Fibroblast of lung (primary cell): Measurements from ENCODE around the gene LETMD1. TPM values are rescaled to one million over a fixed set of nuclear protein-coding genes. Genes with fewer than 3 reads are reported as not detected.

Experiments used
- DNase-seq, 2 donors: peaks; one replicate each; pipeline versions ENCODE4 v3.0.0 to v3.0.0-alpha.2; 2010; ENCODE audit warnings: low read depth in 2 of 2
- H2AFZ ChIP-seq: 2 replicates; pipeline ENCODE4 v1.5.1; 2012; ENCODE audit warnings: low read length, control low read depth, inconsistent platforms
- H3K27ac ChIP-seq: 2 replicates; pipeline ENCODE4 v1.5.1; 2011; ENCODE audit warnings: low read length, control low read depth; ENCODE audit not compliant: insufficient read depth
- H3K27me3 ChIP-seq: 2 replicates; pipeline ENCODE4 v1.5.1; 2011; ENCODE audit warnings: mild to moderate bottlenecking, low read length; ENCODE audit not compliant: control insufficient read depth, insufficient read depth
- H3K36me3 ChIP-seq: 2 replicates; pipeline ENCODE4 v1.5.1; 2011; ENCODE audit warnings: low read length; ENCODE audit not compliant: control insufficient read depth, insufficient read depth
- H3K4me1 ChIP-seq: 2 replicates; pipeline ENCODE4 v1.5.1; 2011; ENCODE audit warnings: low read length; ENCODE audit not compliant: control insufficient read depth, insufficient read depth; ENCODE audit errors: extremely low read depth
- H3K4me2 ChIP-seq: 2 replicates; pipeline ENCODE4 v1.5.1; 2011; ENCODE audit warnings: low read length, control low read depth; ENCODE audit not compliant: insufficient read depth; ENCODE audit errors: extremely low read depth
- H3K4me3 ChIP-seq, 4 experiments: fragments of 200-600 bp in 1 of 4; sonication (generic) in 1 of 4; replicated peaks in 1 of 4; 2 replicates each; pipeline ENCODE4 v1.5.1; 2011 to 2016; ENCODE audit warnings: low read length in 4 of 4, low read depth in 3 of 4, mild to moderate bottlenecking in 3 of 4, control low read depth in 2 of 4, inconsistent platforms in 1 of 4, mixed read lengths in 1 of 4; ENCODE audit not compliant: insufficient read depth in 1 of 4; ENCODE audit errors: control extremely low read depth in 1 of 4
- H3K79me2 ChIP-seq: 2 replicates; pipeline ENCODE4 v1.5.1; 2012; ENCODE audit warnings: mild to moderate bottlenecking, low read length, inconsistent platforms; ENCODE audit not compliant: control insufficient read depth, insufficient read depth
- H3K9ac ChIP-seq: 2 replicates; pipeline ENCODE4 v1.5.1; 2011; ENCODE audit warnings: mild to moderate bottlenecking, low read length, control low read depth; ENCODE audit not compliant: insufficient read depth
- H3K9me3 ChIP-seq: 2 replicates; pipeline ENCODE4 v1.5.1; 2012; ENCODE audit warnings: low read depth, low read length; ENCODE audit not compliant: control insufficient read depth, insufficient read depth
- H4K20me1 ChIP-seq: 2 replicates; pipeline ENCODE4 v1.5.1; 2011; ENCODE audit warnings: low read length; ENCODE audit not compliant: control insufficient read depth, insufficient read depth; ENCODE audit errors: extremely low read depth
- CTCF ChIP-seq, 2 donors: IDR thresholded peaks in 1 of 2; conservative IDR thresholded peaks in 1 of 2; 1 replicate in 1 of 2; 2 replicates in 1 of 2; pipeline ENCODE4 v1.5.1; 2011 to 2012; ENCODE audit warnings: low read length in 2 of 2, control low read depth in 1 of 2, inconsistent platforms in 1 of 2, low read depth in 1 of 2, mild to moderate bottlenecking in 1 of 2
- EZH2 ChIP-seq: IDR thresholded peaks from 2 replicates; pipeline ENCODE4 v1.5.1; 2012; ENCODE audit warnings: low read length, control low read depth, mild to moderate bottlenecking; ENCODE audit errors: missing control alignments
- polyA plus RNA-seq, 2 donors: library from polyadenylated mRNA; depleted of rRNA in 1 of 2; stranded (reverse) in 1 of 2; unstranded in 1 of 2; fragments of >200 nt; gene quantifications; 2 replicates each; pipeline ENCODE4 v1.2.1, GENCODE V29; 2011 to 2012; ENCODE audit warnings: missing spikeins in 1 of 2
- total RNA-seq: library from RNA; depleted of rRNA; stranded (reverse); fragments of >200 nt; gene quantifications from 2 replicates; pipeline ENCODE4 v1.2.1, GENCODE V29; 2014

The LETMD1 gene
- total and polyA plus RNA-seq, 2 donors (not counting 1 experiment from before 2014, with no cell fraction given), result 45.9 to 59.9 TPM

- H3K9ac ChIP-seq, result no peak overlapping the region
- no peak for DNase-seq
- H3K9me3 ChIP-seq, result no peaks in the 10 kb centered on the region
- H3K27me3 ChIP-seq, result no peaks in the 10 kb centered on the region
- H3K36me3 ChIP-seq, result peaks cover 13% of the 10 kb centered on the region
- H4K20me1 ChIP-seq, result no peaks in the 10 kb centered on the region
- no peak for TF ChIP-seq EZH2
- no peak for TF ChIP-seq CTCF (conservative IDR thresholded peaks at IDR 0.05 in 1 of 2, IDR thresholded peaks at IDR 0.05 in 1 of 2; ENCODE audit: low read depth in 1 of 2, low read length in 2 of 2)
- H3K4me3 ChIP-seq, result no peak overlapping the region
- no peaks in the 10 kb centered on the region for H3K79me2 ChIP-seq
- H2AFZ ChIP-seq, result no peak overlapping the region
- H3K27ac ChIP-seq, result no peak overlapping the region
- no peaks in the 10 kb centered on the region for H3K4me1 ChIP-seq
- no peak overlapping the region for H3K4me2 ChIP-seq
Measured at GRCh38 chr12:51065530-51065929, 17.4 kb downstream of the LETMD1 start.

GRCh38 chr12:51067229-51067628 is 19.1 kb downstream of the LETMD1 start:
- TF ChIP-seq CTCF (conservative IDR thresholded peaks at IDR 0.05 in 1 of 2, IDR thresholded peaks at IDR 0.05 in 1 of 2; ENCODE audit: low read depth in 1 of 2, low read length in 2 of 2) (no peak), EZH2 (no peak)
- no peak overlapping the region for H3K27ac ChIP-seq
- no peaks in the 10 kb centered on the region for H3K4me1 ChIP-seq
- H2AFZ ChIP-seq, result no peak overlapping the region
- no peaks in the 10 kb centered on the region for H3K9me3 ChIP-seq
- DNase-seq, result no peak
- no peaks in the 10 kb centered on the region for H4K20me1 ChIP-seq
- no peak overlapping the region for H3K4me2 ChIP-seq
- no peak overlapping the region for H3K9ac ChIP-seq
- H3K27me3 ChIP-seq, result no peaks in the 10 kb centered on the region
- no peaks in the 10 kb centered on the region for H3K79me2 ChIP-seq
- no peak overlapping the region for H3K4me3 ChIP-seq
- peaks cover 13% of the 10 kb centered on the region for H3K36me3 ChIP-seq

- no peaks in the 10 kb centered on the region for H3K27me3 ChIP-seq
- no peak overlapping the region for H3K9ac ChIP-seq
- H2AFZ ChIP-seq, result no peak overlapping the region
- TF ChIP-seq EZH2 (no peak), CTCF (conservative IDR thresholded peaks at IDR 0.05 in 1 of 2, IDR thresholded peaks at IDR 0.05 in 1 of 2; ENCODE audit: low read depth in 1 of 2, low read length in 2 of 2) (no peak)
- H3K27ac ChIP-seq, result no peak overlapping the region
- no peak for DNase-seq
- H3K9me3 ChIP-seq, result no peaks in the 10 kb centered on the region
- H3K4me3 ChIP-seq, result no peak overlapping the region
- H3K4me1 ChIP-seq, result no peaks in the 10 kb centered on the region
- peaks cover 11% of the 10 kb centered on the region for H3K36me3 ChIP-seq
- no peak overlapping the region for H3K4me2 ChIP-seq
- no peaks in the 10 kb centered on the region for H4K20me1 ChIP-seq
- no peaks in the 10 kb centered on the region for H3K79me2 ChIP-seq
Measured at GRCh38 chr12:51067771-51068170, 19.6 kb downstream of the LETMD1 start.
